HG02623 (cell line): ENCODE measurements around the gene CDKN2D.
"Not testable (repeated sequence)": the region's sequence is repeated elsewhere in the genome, so short reads cannot be mapped to it uniquely, and the experiment has no call there.

Experiments
- ATAC-seq: cut with Tn5 transposase; IDR thresholded peaks from one replicate; pipeline ENCODE4 v1.9.1; 2021; ENCODE audit warnings: moderate library complexity; ENCODE audit not compliant: unreplicated experiment

The CDKN2D gene

DNA sequence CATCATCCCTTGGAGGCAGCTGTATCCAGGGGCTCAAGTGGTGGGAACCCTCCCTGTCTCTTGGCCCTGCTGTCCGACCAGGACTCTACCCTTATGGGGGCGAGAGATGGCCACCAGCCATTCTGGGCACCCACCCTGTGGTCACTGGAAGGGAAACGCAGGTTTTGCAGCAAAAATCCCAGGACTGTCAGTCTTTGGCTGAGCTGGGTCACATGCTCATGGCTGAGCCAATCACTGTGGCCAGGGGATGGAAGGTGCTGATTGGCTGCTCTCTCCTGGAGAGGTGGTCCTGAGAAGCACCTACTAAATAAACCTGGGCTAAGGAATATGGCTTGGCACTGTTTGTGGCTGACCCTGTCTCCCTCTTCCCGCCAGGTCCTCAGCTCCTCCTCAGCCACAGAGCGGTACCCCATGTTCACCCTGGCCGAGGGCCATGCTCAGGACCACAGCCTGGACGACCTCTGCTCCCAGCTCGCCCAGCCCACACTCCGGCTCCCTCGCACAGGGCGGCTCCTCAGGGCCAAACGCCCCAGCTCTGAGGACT lies 16.2 kb downstream of the CDKN2D start:
- ATAC-seq = no peak

DNA sequence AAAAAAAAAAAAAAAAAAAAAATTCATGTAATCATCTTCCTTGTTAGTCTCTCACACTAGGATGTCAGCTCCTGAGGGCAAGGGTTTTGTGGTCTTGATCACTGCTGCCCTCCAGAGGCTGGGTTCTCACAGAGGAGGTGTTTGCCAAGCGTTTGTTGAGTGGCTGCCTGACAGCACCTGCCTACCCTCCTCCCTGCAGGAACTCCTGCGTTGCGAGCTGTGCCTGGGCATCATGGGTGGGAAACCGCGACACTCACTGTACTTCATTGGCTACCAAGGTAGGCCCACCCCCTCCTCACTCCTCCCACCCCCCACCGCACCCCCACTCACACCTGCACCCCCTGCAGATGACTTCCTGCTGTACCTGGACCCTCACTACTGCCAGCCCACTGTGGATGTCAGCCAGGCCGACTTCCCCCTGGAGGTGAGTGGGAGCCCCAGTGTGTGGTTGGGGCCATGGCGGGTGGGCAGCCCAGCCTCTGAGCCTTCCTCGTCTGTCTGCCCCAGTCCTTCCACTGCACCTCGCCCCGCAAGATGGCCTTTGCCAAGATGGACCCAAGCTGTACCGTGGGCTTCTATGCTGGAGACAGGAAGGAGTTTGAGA lies 17.0 kb downstream of the CDKN2D start:
- ATAC-seq = no peak

DNA sequence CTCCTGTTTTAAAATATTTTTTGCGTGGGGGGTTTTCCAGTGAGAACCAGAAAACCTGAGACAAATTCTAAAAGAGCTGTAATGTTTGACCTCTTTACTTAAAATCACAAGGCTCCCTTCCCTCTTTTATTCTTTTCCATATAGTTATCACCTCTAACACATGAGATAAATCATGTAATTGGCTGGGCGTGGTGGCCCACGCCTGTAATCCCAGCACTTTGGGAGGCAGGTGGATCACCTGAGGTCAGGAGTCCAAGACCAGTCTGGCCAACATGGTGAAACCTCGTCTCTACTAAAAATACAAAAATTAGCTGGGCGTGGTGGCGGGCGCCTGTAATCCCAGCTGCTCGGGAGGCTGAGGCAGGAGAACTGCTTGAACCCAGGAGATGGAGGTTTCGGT lies 17.8 kb downstream of the CDKN2D start:
- ATAC-seq = not testable (repeated sequence)

- no peak for ATAC-seq
These were observed 18.4 kb downstream of the CDKN2D start for GRCh38 chr19:10550336-10550735.

DNA sequence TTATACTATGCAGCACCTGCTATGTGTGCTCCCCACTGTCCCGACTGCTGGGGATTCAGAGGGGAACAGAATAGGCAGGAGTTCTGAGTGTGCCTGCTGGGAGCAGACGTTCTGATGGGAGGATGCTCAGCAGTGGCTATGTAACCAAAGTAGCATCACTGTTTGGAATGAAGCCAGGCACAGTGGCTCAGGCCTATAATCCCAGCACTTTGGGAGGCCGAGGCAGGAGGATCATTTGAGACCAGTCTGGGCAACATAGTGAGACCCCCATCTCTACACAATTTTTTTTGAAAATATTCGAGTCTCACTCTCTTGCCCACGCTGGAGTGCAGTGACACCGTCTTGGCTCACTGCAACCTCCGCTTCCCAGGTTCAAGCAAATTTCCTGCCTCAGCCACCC lies 19.0 kb downstream of the CDKN2D start:
- ATAC-seq = no peak

- ATAC-seq = no peak
These were observed 20.0 kb downstream of the CDKN2D start for GRCh38 chr19:10548746-10549276.

DNA sequence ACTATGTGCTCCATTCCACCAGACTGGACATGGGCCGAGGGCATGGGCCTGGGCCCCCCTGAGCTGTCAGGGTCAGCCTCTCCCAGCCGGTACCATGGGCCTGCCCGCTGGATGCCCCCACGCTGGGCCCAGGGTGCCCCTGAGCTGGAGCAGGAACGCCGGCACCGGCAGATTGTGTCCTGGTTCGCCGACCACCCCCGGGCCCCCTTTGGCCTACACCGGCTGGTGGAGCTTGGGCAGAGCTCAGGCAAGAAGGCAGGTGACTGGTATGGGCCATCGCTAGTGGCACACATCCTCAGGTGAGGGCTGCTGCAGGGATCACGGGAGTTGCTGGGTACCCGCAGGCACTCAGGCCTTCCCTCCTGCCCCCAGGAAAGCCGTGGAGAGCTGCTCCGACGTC lies 22.0 kb downstream of the CDKN2D start:
- ATAC-seq = no peak

DNA sequence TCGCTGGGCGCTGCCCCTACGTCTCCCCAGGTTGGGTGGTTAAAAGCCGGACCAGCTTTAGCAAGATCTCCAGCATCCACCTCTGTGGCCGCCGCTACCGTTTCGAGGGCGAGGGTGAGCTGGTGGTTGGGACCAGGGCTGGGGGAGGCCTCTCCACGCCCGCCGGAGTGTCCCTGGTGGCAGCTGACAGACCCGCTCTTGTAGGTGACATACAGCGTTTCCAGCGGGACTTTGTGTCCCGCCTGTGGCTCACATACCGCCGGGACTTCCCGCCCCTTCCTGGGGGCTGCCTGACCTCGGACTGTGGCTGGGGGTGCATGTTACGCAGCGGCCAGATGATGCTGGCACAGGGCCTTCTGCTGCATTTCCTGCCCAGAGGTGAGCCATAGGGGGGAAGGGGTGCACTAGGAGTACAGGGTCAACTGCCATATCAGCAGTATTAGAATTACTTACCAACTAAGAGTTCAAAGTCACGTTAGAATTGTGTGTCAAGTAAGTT lies 24.0 kb downstream of the CDKN2D start:
- ATAC-seq = no peak

GRCh38 chr19:10544242-10544752 lies 24.5 kb downstream of the CDKN2D start:
- ATAC-seq = no peak

- ATAC-seq = peak; percentile 73
These were observed 25.1 kb downstream of the CDKN2D start, which contains the start of gene ATG4D for GRCh38 chr19:10543420-10544241. TSS of gene ATG4D (plus strand) at chr19:10543904. CDS start at chr19:10544091, 187 bp downstream.

- ATAC-seq = no peak
These were observed 25.7 kb downstream of the CDKN2D start for GRCh38 chr19:10543059-10543419.

- not testable (repeated sequence) for ATAC-seq
These were observed 29.8 kb downstream of the CDKN2D start for GRCh38 chr19:10539016-10539415.

- ATAC-seq = no peak
These were observed 30.4 kb downstream of the CDKN2D start for GRCh38 chr19:10538204-10538983.

GRCh38 chr19:10537668-10538067 lies 31.1 kb downstream of the CDKN2D start:
- ATAC-seq = no peak

- ATAC-seq = no peak
These were observed 33.2 kb downstream of the CDKN2D start for GRCh38 chr19:10535613-10536012.

- ATAC-seq = no peak
These were observed 35.0 kb downstream of the CDKN2D start for GRCh38 chr19:10533646-10534386.

DNA sequence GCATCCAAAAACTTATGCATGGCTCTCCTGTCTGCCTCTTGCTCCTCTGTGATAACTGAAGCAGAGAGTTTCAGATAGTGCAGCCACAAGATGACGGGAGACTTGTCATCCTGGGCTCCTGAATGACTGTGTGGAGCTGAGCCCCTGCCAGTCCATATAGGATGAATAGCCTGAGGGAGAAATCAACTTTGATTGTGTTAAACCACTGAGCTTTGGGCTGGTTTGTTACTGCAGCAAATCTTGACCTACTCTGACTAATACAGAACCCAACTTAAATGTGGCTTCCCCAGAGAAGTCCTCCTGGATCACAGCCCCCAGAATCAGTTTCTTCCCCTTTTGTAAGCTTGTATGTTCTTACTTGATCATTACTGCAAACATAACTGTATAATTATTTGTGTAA lies 36.3 kb downstream of the CDKN2D start:
- no peak for ATAC-seq

- ATAC-seq = not testable (repeated sequence)
These were observed 41.9 kb downstream of the CDKN2D start for GRCh38 chr19:10526887-10527286.

- no peak for ATAC-seq
These were observed 43.1 kb downstream of the CDKN2D start for GRCh38 chr19:10525636-10526035.

GRCh38 chr19:10523135-10523636 lies 45.6 kb downstream of the CDKN2D start:
- ATAC-seq = no peak
